ENCODE results near the gene TFPT. TPM values are rescaled to one million over a fixed set of nuclear protein-coding genes. Genes with fewer than 3 reads are reported as not detected.

The TFPT gene
- total RNA-seq, 1 experiment from 2014 or later: 45.4 TPM

- in situ Hi-C loops (cut with HindIII; ENCODE audit: low pct_unique_long_range_greater_than_20kb, low sequenced_read_pairs): no loop called here
- ChIA-PET CTCF (no interaction called here), POLR2A (no interaction called here)
- no TSS peak for BruUV-seq (replicated peaks)
- Histone ChIP-seq H3K4me1 (ENCODE audit: control insufficient read depth, insufficient read depth, low read length) (peaks cover 7% of the 10 kb centered on the region), H3K27ac (ENCODE audit: low read length) (no peak overlapping the region), H3K9me3 (ENCODE audit: control insufficient read depth, insufficient read depth, low read depth, low read length) (no peaks in the 10 kb centered on the region), H3K36me3 (ENCODE audit: control insufficient read depth, insufficient read depth, low read length) (peaks cover 43% of the 10 kb centered on the region), H3K4me3 (ENCODE audit: low read depth in 2 of 2, low read length in 2 of 2) (no peak overlapping the region), H3K27me3 (ENCODE audit: control insufficient read depth, insufficient read depth, low read length) (no peaks in the 10 kb centered on the region)
- intact Hi-C loops (cut with micrococcal nuclease; ENCODE audit: unreplicated experiment): no loop called here
- DNase-seq (ENCODE audit: low read depth, low spot score) (no peak), ATAC-seq (no peak)
- TF ChIP-seq SIN3A (IDR thresholded peaks at IDR 0.05; ENCODE audit: borderline replicate concordance, insufficient read depth, low read depth, low read length) (no peak), POLR2AphosphoS5 (IDR thresholded peaks at IDR 0.05; ENCODE audit: low read depth, low read length) (no peak), CTCF (IDR thresholded peaks at IDR 0.05) (no peak), TCF7L2 (IDR thresholded peaks at IDR 0.05; ENCODE audit: low read depth, low read length) (no peak), REST (IDR thresholded peaks at IDR 0.05; ENCODE audit: insufficient read depth in 1 of 2, low read depth in 2 of 2, low read length in 1 of 2) (no peak)
Observed at GRCh38 chr19:54149021-54149812, 33.8 kb upstream of the TFPT start.

GRCh38 chr19:54148158-54148557 lies 32.7 kb upstream of the TFPT start:
- Histone ChIP-seq H3K27me3 (ENCODE audit: control insufficient read depth, insufficient read depth, low read length) (no peaks in the 10 kb centered on the region), H3K4me1 (ENCODE audit: control insufficient read depth, insufficient read depth, low read length) (no peaks in the 10 kb centered on the region), H3K4me3 (ENCODE audit: low read depth in 2 of 2, low read length in 2 of 2) (no peak overlapping the region), H3K9me3 (ENCODE audit: control insufficient read depth, insufficient read depth, low read depth, low read length) (no peaks in the 10 kb centered on the region), H3K27ac (ENCODE audit: low read length) (no peak overlapping the region), H3K36me3 (ENCODE audit: control insufficient read depth, insufficient read depth, low read length) (peaks cover 51% of the 10 kb centered on the region)
- intact Hi-C loops (cut with micrococcal nuclease; ENCODE audit: unreplicated experiment) (no loop called here), in situ Hi-C loops (cut with HindIII; ENCODE audit: low pct_unique_long_range_greater_than_20kb, low sequenced_read_pairs) (no loop called here)
- CTCF ChIA-PET: no interaction called here
- POLR2A ChIA-PET: no interaction called here
- TF ChIP-seq TCF7L2 (IDR thresholded peaks at IDR 0.05; ENCODE audit: low read depth, low read length) (no peak), REST (IDR thresholded peaks at IDR 0.05; ENCODE audit: insufficient read depth in 1 of 2, low read depth in 2 of 2, low read length in 1 of 2) (no peak), SIN3A (IDR thresholded peaks at IDR 0.05; ENCODE audit: borderline replicate concordance, insufficient read depth, low read depth, low read length) (no peak), POLR2AphosphoS5 (IDR thresholded peaks at IDR 0.05; ENCODE audit: low read depth, low read length) (no peak), CTCF (IDR thresholded peaks at IDR 0.05) (no peak)
- DNase-seq (ENCODE audit: low read depth, low spot score): no peak
- BruUV-seq (replicated peaks): no TSS peak
- no peak for ATAC-seq
